NCI-H1105 (cell line): ENCODE data around the gene NINJ2.

Experiments
- DNase-seq: peaks from one replicate; lab custom pipeline; 2025; lab: John Stamatoyannopoulos, UW

Gene NINJ2

DNA sequence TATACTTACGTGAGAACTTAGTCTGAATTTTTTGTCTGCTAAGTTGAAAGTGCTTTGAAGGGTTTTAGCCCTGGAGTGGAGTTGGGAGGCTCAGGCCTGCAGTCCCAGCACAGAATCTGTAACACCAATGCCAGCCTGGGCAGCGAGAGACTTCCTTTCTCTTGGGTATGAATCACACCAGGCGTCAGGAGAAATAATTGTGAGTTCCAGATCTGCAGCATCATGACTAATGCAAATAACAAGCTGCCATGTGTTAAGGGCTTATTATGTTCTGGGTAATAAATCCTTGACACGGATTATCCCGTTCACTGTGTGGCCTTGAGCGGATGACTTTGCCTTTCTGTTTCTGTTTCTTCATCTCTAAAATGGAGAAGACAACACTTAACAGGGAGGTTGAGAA is 132.9 kb downstream of the NINJ2 start:
- DNase-seq = no peak

DNA sequence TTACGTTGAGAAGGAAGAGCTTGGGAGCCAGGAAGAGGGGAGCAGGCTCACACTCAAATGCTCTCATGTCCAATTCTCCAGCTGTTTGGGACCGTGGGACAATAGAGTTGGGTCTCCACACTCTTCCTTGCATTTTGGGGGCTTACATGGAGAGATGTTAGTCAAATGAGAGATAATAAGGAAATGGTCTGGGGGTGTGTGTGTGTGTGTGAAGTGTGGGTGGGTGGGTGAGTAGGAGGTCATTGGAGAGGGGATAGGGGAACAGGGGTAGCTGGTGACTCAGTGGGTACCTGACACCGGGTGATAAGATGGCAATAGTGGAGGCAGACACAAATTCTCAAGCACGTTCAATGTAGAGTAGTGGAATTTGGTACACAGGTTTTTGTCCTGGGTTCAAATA is 135.5 kb downstream of the NINJ2 start:
- DNase-seq = no peak

DNA sequence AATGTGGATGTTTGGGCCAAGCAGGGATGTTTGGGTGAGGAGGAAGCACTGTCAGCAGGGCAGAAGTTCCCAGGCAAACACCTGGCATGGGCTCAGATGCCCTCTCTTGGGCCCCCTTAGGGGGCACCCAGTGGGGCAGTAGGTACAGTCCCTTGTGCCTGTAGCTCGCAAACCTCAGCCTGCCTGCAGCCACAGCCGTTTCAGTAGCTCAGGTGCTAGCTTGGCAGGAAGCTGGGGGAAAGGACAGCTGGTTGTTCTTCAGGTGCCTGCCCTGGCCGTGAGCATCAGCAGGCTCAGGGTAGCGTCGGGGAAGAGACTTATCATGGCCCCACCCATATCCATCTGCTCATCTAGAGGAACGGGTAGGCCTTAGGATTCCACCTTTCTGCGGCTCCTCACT is 136.0 kb downstream of the NINJ2 start:
- no peak for DNase-seq

DNA sequence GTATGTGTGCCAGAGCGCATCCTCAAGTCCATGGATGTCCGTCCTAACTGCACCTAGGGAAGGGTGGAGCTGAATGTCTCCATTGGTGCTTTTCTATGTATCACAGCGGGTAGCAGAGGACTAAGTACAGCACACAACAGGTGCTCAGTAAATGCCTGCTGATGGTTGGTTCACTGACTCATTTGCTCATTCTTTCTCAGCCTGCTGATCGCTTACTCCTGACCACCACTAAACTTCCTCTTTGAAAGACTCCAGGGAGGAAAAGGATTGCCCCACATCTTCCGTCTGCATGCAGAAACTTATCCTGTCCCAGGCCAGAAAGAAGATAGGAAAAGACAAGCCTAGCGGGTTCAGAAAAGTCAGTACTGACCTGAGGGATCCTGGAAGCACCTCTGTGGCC is 137.2 kb downstream of the NINJ2 start:
- no peak for DNase-seq

DNA sequence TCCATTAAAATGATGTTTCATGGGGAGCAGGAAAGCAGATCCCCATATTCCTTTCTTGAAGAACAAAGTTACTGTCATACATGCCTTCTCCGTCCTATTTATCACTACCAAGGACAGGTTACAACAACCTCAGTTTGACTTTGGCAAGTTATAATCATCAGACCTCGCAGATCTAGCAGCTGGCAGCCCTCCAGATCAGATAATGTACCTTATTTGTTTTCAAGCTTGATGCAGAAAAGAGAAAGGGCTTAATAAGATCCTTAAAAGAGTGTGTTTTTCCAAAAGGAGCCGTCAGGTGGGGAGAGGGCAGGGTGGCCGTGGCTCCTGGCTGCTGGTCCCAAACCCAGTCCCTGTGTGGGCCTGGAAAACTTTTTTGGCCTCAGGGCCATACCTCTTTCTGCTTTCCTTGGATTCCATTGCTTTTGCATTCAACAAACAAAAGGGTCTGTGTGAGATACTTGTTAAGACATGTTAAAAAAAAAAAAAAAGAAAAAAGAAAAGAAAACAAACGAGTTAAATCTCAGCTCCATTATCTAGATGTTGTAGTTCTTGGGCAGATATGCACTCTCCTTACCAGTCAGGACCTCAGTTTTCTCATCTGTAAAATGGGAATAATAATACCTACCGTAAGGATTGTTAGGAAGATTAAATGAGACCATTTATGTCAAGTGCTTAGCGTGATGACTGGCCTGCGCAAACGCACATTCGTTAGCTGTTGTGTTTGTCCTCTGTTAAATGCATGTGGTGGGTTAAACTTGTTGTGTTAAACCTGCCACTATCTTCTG is 138.9 kb downstream of the NINJ2 start:
- peak; percentile 44 for DNase-seq

DNA sequence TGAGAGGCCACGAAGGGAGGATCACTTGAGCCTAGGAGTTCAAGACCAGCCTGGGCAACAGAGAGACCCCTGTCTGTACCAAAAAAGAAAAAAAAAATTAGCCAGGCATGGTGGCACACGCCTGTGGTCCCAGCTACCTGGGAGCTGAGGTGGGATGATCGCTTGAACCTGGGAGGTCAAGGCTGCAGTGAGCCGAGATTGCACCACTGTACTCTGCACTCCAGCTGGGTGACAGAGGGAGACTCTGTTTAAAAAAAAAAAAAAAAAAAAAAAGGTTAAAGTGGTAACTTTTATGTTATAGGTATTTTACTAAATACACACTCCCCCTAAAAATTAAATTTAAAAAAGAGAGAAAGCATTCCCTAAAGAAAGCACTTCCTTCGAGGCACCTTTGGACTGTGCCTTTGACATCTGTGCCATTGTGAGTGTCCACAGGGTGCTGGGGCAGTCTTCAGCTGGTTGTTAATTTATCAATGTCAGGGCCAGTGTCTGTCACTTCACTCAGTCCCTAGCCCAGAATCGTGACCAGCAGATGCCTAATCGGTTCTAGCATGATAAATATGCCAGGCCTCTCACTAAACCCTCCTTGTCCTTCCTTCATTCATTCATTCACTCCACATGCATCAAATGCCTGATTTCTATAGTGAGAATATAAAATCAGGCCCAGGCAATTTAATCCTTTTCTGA is 140.4 kb downstream of the NINJ2 start:
- no peak for DNase-seq

DNA sequence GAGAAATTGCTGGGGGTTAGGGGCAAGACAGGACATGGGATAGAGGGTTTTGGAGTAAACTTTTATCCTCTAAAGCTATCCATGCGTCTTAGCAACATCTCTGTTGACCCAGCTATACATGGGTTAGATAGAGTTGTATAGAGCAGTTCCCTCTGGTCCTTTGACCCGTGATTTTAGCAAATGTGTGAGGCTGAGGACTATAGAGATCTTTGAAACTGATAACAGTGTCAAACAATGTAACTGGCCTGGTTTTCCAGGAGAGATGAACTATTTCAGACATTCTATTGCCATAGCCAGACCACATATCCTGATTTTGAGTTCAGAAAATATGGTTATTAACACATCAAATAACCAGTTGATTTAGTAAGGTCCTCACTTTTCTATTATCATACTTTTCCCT is 143.1 kb downstream of the NINJ2 start:
- DNase-seq = no peak

DNA sequence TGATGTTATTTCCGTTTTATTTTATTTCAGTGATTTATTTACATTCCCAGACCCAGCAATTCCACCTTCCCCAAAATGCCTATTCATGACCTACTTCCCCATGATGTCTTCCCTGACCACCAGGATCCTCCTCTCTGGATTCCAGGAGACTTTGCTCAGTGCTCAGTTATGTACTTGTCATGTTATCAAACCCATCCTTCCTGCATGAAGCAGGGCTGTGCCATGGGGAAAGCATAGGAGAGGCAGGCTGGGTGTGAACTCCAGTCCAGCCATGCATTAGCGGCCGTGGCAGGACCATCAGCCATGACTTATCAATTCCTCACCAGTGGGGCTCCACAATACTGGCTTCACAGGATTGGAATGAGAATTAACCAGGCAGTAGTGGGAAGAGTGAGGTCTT is 145.7 kb downstream of the NINJ2 start:
- no peak for DNase-seq
